ENCODE results near the gene CDKAL1. TPM values are rescaled to one million over a fixed set of nuclear protein-coding genes. Genes with fewer than 3 reads are reported as not detected.
"Not testable (repeated sequence)": the region's sequence is repeated elsewhere in the genome, so short reads cannot be mapped to it uniquely, and the experiment has no call there.

CDKAL1 gene
- total and polyA plus RNA-seq, 2 of the 13 experiments (the other 11 are each of a cell fraction or from before 2014, with no cell fraction given), result 9.5 to 27.7 TPM

- TF ChIP-seq ZC3H13 (CRISPR knock-in tag; IDR thresholded peaks at IDR 0.05) (no peak), ETV6 (CRISPR knock-in tag; conservative IDR thresholded peaks at IDR 0.05) (no peak), ELF3 (CRISPR knock-in tag; IDR thresholded peaks at IDR 0.05) (no peak), ZSCAN22 (CRISPR knock-in tag; IDR thresholded peaks at IDR 0.05) (no peak), NR3C1 (CRISPR knock-in tag; IDR thresholded peaks at IDR 0.05) (no peak), KMT2B (CRISPR knock-in tag; IDR thresholded peaks at IDR 0.05) (no peak), ZNF558 (CRISPR knock-in tag; IDR thresholded peaks at IDR 0.05; ENCODE audit: borderline replicate concordance) (no peak), HDAC2 (CRISPR knock-in tag; IDR thresholded peaks at IDR 0.05) (no peak), ZNF451 (CRISPR knock-in tag; IDR thresholded peaks at IDR 0.05) (no peak), CCAR2 (optimal IDR thresholded peaks at IDR 0.05; ENCODE audit: low read depth, low read length) (no peak), TBP (CRISPR knock-in tag; IDR thresholded peaks at IDR 0.05) (no peak), ATM (IDR thresholded peaks at IDR 0.05; ENCODE audit: borderline replicate concordance) (no peak)
- TF ChIP-seq, protein P1, sequence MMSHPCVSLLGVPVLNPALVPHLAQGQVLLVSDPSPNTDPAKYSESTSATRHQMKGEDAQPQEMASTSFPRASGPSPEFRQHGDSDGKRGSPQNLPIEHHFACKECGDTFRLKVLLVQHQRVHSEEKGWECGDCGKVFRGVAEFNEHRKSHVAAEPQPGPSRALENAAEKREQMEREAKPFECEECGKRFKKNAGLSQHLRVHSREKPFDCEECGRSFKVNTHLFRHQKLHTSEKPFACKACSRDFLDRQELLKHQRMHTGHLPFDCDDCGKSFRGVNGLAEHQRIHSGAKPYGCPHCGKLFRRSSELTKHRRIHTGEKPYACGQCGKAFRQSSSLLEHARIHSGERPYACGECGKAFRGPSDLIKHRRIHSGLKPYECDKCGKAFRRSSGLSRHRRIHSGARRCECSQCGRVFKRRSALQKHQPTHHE (CRISPR knock-in tag; IDR thresholded peaks at IDR 0.05; ENCODE audit: borderline replicate concordance), result no peak
Observed at GRCh38 chr6:20755631-20756030, 221.4 kb downstream of the CDKAL1 start (continued).

GRCh38 chr6:20756584-20757147, 222.4 kb downstream of the CDKAL1 start:
- H3K4me1 ChIP-seq (ENCODE audit: insufficient read depth, low read length); BruUV-seq (replicated peaks); POLR2A ChIA-PET; in situ Hi-C loops (cut with HindIII; ENCODE audit: extremely low pct_ligation_motif_present, low pct_unique_long_range_greater_than_20kb); H2AFZ ChIP-seq (ENCODE audit: low read length); H3K36me3 ChIP-seq (replicated peaks in 1 of 2; ENCODE audit: control insufficient read depth in 1 of 2, insufficient read depth in 2 of 2, low read length in 2 of 2); DNase-seq (ENCODE audit: low spot score); H3K79me2 ChIP-seq (ENCODE audit: insufficient read depth, low read length); H3K9ac ChIP-seq (ENCODE audit: insufficient read depth, low read depth, low read length); intact Hi-C loops (cut with micrococcal nuclease; ENCODE audit: unreplicated experiment); H3K27ac ChIP-seq (ENCODE audit: extremely low read length, insufficient read depth, low read length); H3K4me3 ChIP-seq (replicated peaks in 1 of 3; ENCODE audit: insufficient read depth in 1 of 3, low read depth in 2 of 3, low read length in 3 of 3); H3K9me3 ChIP-seq (ENCODE audit: low read length); FAIRE-seq; CTCF ChIA-PET (ENCODE audit: low intra/inter-chr PET ratio, low total read pairs); H4K20me1 ChIP-seq (ENCODE audit: insufficient read depth, low read length); ATAC-seq; H3K4me2 ChIP-seq (ENCODE audit: low read depth, low read length); H3K27me3 ChIP-seq (ENCODE audit: control insufficient read depth in 1 of 2, insufficient read depth in 2 of 2, low read length in 2 of 2): not testable (repeated sequence)
- 92% methylated on average over 2 of the region's 2 CpGs for whole genome bisulfite sequencing (ENCODE audit: low lambda C conversion rate)
- peak; percentile 59 for TF ChIP-seq HNRNPK (IDR thresholded peaks at IDR 0.05; ENCODE audit: low read depth, low read length, poor library complexity, severe bottlenecking)
